Small intestine (tissue), 4 donors: ENCODE data around the gene PC. TPM values are rescaled to one million over a fixed set of nuclear protein-coding genes. Genes with fewer than 3 reads are reported as not detected.

ENCODE experiments used
- polyA plus RNA-seq, 4 donors: library from polyadenylated mRNA; stranded (reverse) in 3 of 4; unstranded in 1 of 4; fragments of 200-250 nt in 3 of 4; fragments of 120-200 nt in 1 of 4; gene quantifications; one replicate each; pipeline versions ENCODE4 v1.2.1 to v1.2.3, GENCODE V29; 2013
- donor health status: healthy with polysubstance abuse.
- donor health status: Bipolar disorder and iron deficiency.
- donor health status: healthy.

PC gene
- polyA plus RNA-seq, 4 donors, result 19.9 to 89.5 (median 46.6) TPM

Other genes starting within 250 kb of the PC start
- 1 to 10 TPM in 3 of 4 donors, under 1 TPM in 1; 0.27 to 5.0 (median 2.8) TPM for gene SPTBN2, start 229.2 kb downstream of the PC start, polyA plus RNA-seq
- 10 to 100 TPM; 15.1 to 26.9 (median 20.7) TPM for gene RCE1, start 114.9 kb downstream of the PC start, polyA plus RNA-seq
- 10 to 100 TPM in 1 of 4 donors, 1 to 10 TPM in 3; 1.4 to 12.2 (median 6.2) TPM for gene LRFN4, start 101.3 kb downstream of the PC start, polyA plus RNA-seq
- gene C11orf86, start 16.9 kb upstream of the PC start, polyA plus RNA-seq, result 100 to 1,000 TPM in 2 of 4 donors, 10 to 100 TPM in 2; 29.8 to 801 (median 320) TPM
- 1 to 10 TPM in 1 of 4 donors, under 1 TPM in 3; 0.01 to 3.1 (median 0.25) TPM for gene SYT12, start 64.8 kb upstream of the PC start, polyA plus RNA-seq
- 10 to 100 TPM; 10.2 to 36.5 (median 32.2) TPM for gene RHOD, start 98.5 kb upstream of the PC start, polyA plus RNA-seq
- gene KDM2A, start 160.9 kb upstream of the PC start, polyA plus RNA-seq, result 10 to 100 TPM; 19.2 to 59.8 (median 24.7) TPM